ENCODE results near the gene DNAAF5. TPM values are rescaled to one million over a fixed set of nuclear protein-coding genes. Genes with fewer than 3 reads are reported as not detected.

Gene DNAAF5
- total RNA-seq, 1 donor from 2014 or later = 20.5 TPM

- Histone ChIP-seq H3K4me3 (peak overlapping the region in 1 of 2 donors; percentile 30), H3K9me3 (no peaks in the 10 kb centered on the region), H3K27ac (peak overlapping the region; percentile 83), H3K27me3 (no peaks in the 10 kb centered on the region), H3K36me3 (peaks cover 0 to 28% of the 10 kb centered on the region in 2 donors), H3K4me1 (peaks cover 6 to 20% of the 10 kb centered on the region in 2 donors)
- no peak for TF ChIP-seq CTCF (IDR thresholded peaks at IDR 0.05)
- DNase-seq (ENCODE audit: low spot score in 2 of 2) = peak; percentile 42 to 81
- intact Hi-C loops (cut with DNase I) = loop anchor here (5.0 to 10.0 kb wide), 3 partner anchors 44 to 257 kb away; partner anchors contain the start of genes DNAAF5, PDGFA and PRKAR1B
Measured at GRCh38 chr7:771234-772004, 44.9 kb downstream of the DNAAF5 start.

GRCh38 chr7:772005-772294, 45.5 kb downstream of the DNAAF5 start:
- Histone ChIP-seq H3K4me1 (peaks cover 6 to 20% of the 10 kb centered on the region in 2 donors), H3K9me3 (no peaks in the 10 kb centered on the region), H3K36me3 (peaks cover 4 to 28% of the 10 kb centered on the region in 2 donors), H3K4me3 (peak overlapping the region in 1 of 2 donors; percentile 30), H3K27ac (peak overlapping the region; percentile 83), H3K27me3 (no peaks in the 10 kb centered on the region)
- TF ChIP-seq CTCF (IDR thresholded peaks at IDR 0.05) = no peak
- intact Hi-C loops (cut with DNase I) = loop anchor here (5.0 to 10.0 kb wide), 3 partner anchors 45 to 257 kb away; partner anchors contain the start of genes DNAAF5, PDGFA and PRKAR1B
- no peak for DNase-seq (ENCODE audit: low spot score in 2 of 2)

- no peak for TF ChIP-seq CTCF (IDR thresholded peaks at IDR 0.05)
- H3K4me1 ChIP-seq = peaks cover 6 to 20% of the 10 kb centered on the region in 2 donors
- no peaks in the 10 kb centered on the region for H3K9me3 ChIP-seq
- H3K36me3 ChIP-seq = peaks cover 4 to 27% of the 10 kb centered on the region in 2 donors
- no peaks in the 10 kb centered on the region for H3K27me3 ChIP-seq
- peak overlapping the region; percentile 83 for H3K27ac ChIP-seq
- intact Hi-C loops (cut with DNase I) = loop anchor here (5.0 to 10.0 kb wide), 3 partner anchors 45 to 258 kb away; partner anchors contain the start of genes DNAAF5, PDGFA and PRKAR1B
- H3K4me3 ChIP-seq = no peak overlapping the region
- no peak for DNase-seq (ENCODE audit: low spot score in 2 of 2)
Measured at GRCh38 chr7:772392-772791, 45.9 kb downstream of the DNAAF5 start.

GRCh38 chr7:772861-773621, 46.5 kb downstream of the DNAAF5 start:
- Histone ChIP-seq H3K27ac (no peak overlapping the region), H3K4me3 (no peak overlapping the region), H3K27me3 (no peaks in the 10 kb centered on the region), H3K36me3 (peaks cover 4 to 26% of the 10 kb centered on the region in 2 donors), H3K9me3 (no peaks in the 10 kb centered on the region), H3K4me1 (peaks cover 6 to 20% of the 10 kb centered on the region in 2 donors)
- no peak for TF ChIP-seq CTCF (IDR thresholded peaks at IDR 0.05)
- intact Hi-C loops (cut with DNase I) = loop anchor here (5.0 to 10.0 kb wide), 3 partner anchors 46 to 258 kb away; partner anchors contain the start of genes DNAAF5, PDGFA and PRKAR1B
- no peak for DNase-seq (ENCODE audit: low spot score in 2 of 2)

- Histone ChIP-seq H3K9me3 (no peaks in the 10 kb centered on the region), H3K4me1 (peaks cover 6 to 20% of the 10 kb centered on the region in 2 donors), H3K36me3 (peaks cover 4 to 26% of the 10 kb centered on the region in 2 donors), H3K4me3 (no peak overlapping the region), H3K27ac (no peak overlapping the region), H3K27me3 (no peaks in the 10 kb centered on the region)
- no peak for DNase-seq (ENCODE audit: low spot score in 2 of 2)
- intact Hi-C loops (cut with DNase I) = loop anchor here (5.0 to 10.0 kb wide), 3 partner anchors 46 to 259 kb away; partner anchors contain the start of genes DNAAF5, PDGFA and PRKAR1B
- no peak for TF ChIP-seq CTCF (IDR thresholded peaks at IDR 0.05)
Measured at GRCh38 chr7:773622-773915, 47.1 kb downstream of the DNAAF5 start.
